ENCODE results near the gene ZIC2. TPM values are rescaled to one million over a fixed set of nuclear protein-coding genes. Genes with fewer than 3 reads are reported as not detected.

The ZIC2 gene
- total RNA-seq, 1 experiment from 2014 or later, result 426 TPM

DNA sequence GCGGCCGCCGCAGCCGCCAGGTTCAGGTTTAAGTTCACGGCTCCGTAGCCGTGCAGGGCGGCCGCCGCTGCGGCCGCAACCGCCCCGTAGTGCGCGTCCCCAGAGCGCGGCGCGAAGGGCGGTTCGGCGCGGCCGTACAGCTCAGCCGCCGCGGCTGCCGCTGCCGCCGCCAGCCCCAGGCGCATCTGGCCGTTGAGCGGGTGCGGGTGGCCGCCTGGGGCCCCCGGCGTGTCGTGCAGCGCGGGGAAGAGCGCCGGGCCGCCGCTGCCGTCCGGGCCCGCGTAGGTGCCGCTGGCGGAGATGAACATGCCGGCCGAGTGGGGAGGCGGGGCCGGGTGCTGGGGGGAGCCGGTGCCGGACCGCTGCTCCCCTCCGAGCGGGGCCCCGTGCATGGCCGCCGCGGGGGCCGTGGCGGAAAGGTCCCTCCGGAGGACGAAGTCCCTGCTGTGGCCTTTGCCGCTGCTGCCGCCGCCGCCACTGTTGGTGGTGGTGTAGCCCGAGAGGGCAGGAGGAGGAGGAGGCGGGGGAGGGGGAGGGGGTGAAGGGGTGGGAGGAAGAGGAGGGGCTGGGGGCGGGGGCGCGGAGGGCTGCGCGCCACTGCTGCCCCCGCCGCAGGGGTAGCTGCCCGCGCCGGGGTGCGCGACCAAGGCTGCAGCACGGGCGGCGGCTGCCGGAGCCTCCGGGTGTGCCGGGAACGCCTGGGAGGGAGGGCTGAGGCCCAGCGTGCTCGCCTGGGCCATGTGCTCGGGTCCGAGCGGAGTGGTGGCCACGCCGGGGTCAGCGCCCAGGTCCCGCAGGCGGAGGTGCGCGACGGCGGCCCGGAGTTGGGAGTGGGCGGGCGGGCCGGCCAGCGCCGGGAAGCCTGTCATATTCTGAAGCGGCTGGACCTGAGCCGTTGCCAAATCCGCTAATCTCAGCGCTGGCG, 10.7 kb upstream of the ZIC2 start:
- Mint-ChIP-seq H3K27me3 (ENCODE audit: low read depth) (peaks cover 27% of the 10 kb centered on the region), H3K36me3 (ENCODE audit: insufficient read depth in 1 of 3, low read depth in 3 of 3) (peaks cover 29 to 35% (median 33%) of the 10 kb centered on the region in 3 experiments), H3K4me1 (peaks cover 52 to 59% of the 10 kb centered on the region in 2 experiments), H3K27ac (no peak overlapping the region; a peak in 1 of 7 replicates), H3K4me3 (peak overlapping the region; percentile 84 to 91), H3K9me3 (peaks cover 9 to 12% of the 10 kb centered on the region in 2 experiments; a peak in 4 of 5 replicates)
- no peak overlapping the region for H3K56ac ChIP-seq (ENCODE audit: insufficient read length, low read depth, low read length)
- no peak overlapping the region for H2BK120ac ChIP-seq (ENCODE audit: low read depth, low read length, poor library complexity, severe bottlenecking)
- no peak overlapping the region for H3K4ac ChIP-seq (ENCODE audit: low read depth, low read length)
- H3K23me2 ChIP-seq (ENCODE audit: insufficient read length, low read depth, low read length, poor library complexity, severe bottlenecking), result peaks cover 38% of the 10 kb centered on the region
- no peak overlapping the region for H2BK20ac ChIP-seq (ENCODE audit: low read depth, low read length, poor library complexity, severe bottlenecking)
- peak overlapping the region; percentile 76 for H3K4me2 ChIP-seq (ENCODE audit: insufficient read depth, insufficient read length, low read length)
- no peak overlapping the region for H3T11ph ChIP-seq (ENCODE audit: low read length)
- peak overlapping the region; percentile 14 for H3K27ac ChIP-seq (ENCODE audit: insufficient read length, low read depth, low read length)
- H2BK15ac ChIP-seq (ENCODE audit: low read depth, low read length), result no peak overlapping the region
- no peak overlapping the region for H2AK5ac ChIP-seq (ENCODE audit: insufficient read length, low read length)
- TF ChIP-seq, protein P1, sequence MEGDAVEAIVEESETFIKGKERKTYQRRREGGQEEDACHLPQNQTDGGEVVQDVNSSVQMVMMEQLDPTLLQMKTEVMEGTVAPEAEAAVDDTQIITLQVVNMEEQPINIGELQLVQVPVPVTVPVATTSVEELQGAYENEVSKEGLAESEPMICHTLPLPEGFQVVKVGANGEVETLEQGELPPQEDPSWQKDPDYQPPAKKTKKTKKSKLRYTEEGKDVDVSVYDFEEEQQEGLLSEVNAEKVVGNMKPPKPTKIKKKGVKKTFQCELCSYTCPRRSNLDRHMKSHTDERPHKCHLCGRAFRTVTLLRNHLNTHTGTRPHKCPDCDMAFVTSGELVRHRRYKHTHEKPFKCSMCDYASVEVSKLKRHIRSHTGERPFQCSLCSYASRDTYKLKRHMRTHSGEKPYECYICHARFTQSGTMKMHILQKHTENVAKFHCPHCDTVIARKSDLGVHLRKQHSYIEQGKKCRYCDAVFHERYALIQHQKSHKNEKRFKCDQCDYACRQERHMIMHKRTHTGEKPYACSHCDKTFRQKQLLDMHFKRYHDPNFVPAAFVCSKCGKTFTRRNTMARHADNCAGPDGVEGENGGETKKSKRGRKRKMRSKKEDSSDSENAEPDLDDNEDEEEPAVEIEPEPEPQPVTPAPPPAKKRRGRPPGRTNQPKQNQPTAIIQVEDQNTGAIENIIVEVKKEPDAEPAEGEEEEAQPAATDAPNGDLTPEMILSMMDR (conservative IDR thresholded peaks at IDR 0.05), result no peak
- no peaks in the 10 kb centered on the region for H3K79me1 ChIP-seq (ENCODE audit: insufficient read depth, low read depth, low read length, poor library complexity, severe bottlenecking)
- H2AFZ ChIP-seq (ENCODE audit: low read length), result no peak overlapping the region
- no peak overlapping the region for H4K5ac ChIP-seq (ENCODE audit: insufficient read length, low read depth, low read length)
- H2BK12ac ChIP-seq (ENCODE audit: insufficient read length, low read depth, low read length), result no peak overlapping the region
- peaks cover 20% of the 10 kb centered on the region; the same call in 1 of the 2 replicates for H3K79me2 ChIP-seq (ENCODE audit: insufficient read depth, low read length)
- H4K8ac ChIP-seq (replicated peaks; ENCODE audit: insufficient read length, low read depth, low read length), result no peak overlapping the region
- WGBS (ENCODE audit: extremely low coverage, insufficient read length, low lambda C conversion rate), result no CpG with 5 or more reads among the region's 118 CpGs
- H4K91ac ChIP-seq (ENCODE audit: insufficient read length, low read depth, low read length), result no peak overlapping the region
- H4K20me1 ChIP-seq (ENCODE audit: control insufficient read depth, insufficient read depth, insufficient read length), result no peaks in the 10 kb centered on the region
- peak; percentile 81 for DNase-seq
- H3K4me1 ChIP-seq (ENCODE audit: insufficient read depth, low read length), result peaks cover 5% of the 10 kb centered on the region; the same call in 1 of the 2 replicates
- no peak overlapping the region for H3K14ac ChIP-seq (ENCODE audit: insufficient read depth, low read length)
- no peaks in the 10 kb centered on the region for H3K9me3 ChIP-seq (ENCODE audit: control insufficient read depth, low read depth, low read length)
- H3K23ac ChIP-seq (ENCODE audit: insufficient read length, low read depth, low read length), result no peak overlapping the region
- H2BK5ac ChIP-seq (ENCODE audit: insufficient read length, low read length), result no peak overlapping the region
- H3K27me3 ChIP-seq (ENCODE audit: insufficient read depth, low read length), result no peaks in the 10 kb centered on the region; the same call in 1 of the 2 replicates
- H3K18ac ChIP-seq (ENCODE audit: insufficient read length, low read depth, low read length), result peak overlapping the region; percentile 49
- H3K9ac ChIP-seq (ENCODE audit: extremely low read depth, insufficient read length, low read length), result peak overlapping the region; percentile 20

Measured in H9 (cell line).